OCI-LY7 (cell line): ENCODE measurements around the gene ADGRD1.

ENCODE experiments used
- EZH2phosphoT487 ChIP-seq: fragments of 200-600 bp; sonication (generic); IDR thresholded peaks from 2 replicates; pipeline ENCODE4 v1.6.1; 2018; ENCODE audit warnings: low read depth, borderline replicate concordance, mild to moderate bottlenecking, mixed run types, antibody characterized with exemption, low read length, moderate library complexity, mixed read lengths
- TF ChIP-seq, protein P1 (sequence below): fragments of 200-600 bp; sonication (generic); conservative IDR thresholded peaks from 2 replicates; pipeline ENCODE4 v1.5.1; 2014; ENCODE audit warnings: mild to moderate bottlenecking, antibody characterized with exemption, low read length, moderate library complexity, mixed read lengths

DNA sequence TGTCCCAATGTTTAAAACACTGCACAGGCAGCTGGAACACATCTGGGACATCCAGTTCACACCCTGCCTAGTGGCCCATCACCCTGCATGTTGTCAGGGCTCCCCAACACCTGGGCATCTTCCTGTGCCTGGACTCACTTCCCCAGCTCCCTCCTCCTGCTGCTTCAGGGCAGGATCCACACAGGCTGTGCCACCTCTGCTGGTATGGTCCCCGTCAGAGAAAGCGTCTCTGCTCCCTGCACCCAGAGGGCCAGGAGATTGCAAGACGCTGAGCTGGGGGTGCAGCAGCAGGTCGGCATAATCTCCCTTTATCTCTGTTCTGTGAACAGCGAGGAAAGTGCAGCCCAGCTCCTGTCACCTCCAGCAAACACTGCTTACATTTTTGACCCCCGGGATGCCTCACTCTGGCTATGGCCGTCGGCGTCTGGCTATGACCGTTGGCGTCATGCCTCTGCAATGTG is 124.3 kb downstream of the ADGRD1 start:
- TF ChIP-seq, protein P1, sequence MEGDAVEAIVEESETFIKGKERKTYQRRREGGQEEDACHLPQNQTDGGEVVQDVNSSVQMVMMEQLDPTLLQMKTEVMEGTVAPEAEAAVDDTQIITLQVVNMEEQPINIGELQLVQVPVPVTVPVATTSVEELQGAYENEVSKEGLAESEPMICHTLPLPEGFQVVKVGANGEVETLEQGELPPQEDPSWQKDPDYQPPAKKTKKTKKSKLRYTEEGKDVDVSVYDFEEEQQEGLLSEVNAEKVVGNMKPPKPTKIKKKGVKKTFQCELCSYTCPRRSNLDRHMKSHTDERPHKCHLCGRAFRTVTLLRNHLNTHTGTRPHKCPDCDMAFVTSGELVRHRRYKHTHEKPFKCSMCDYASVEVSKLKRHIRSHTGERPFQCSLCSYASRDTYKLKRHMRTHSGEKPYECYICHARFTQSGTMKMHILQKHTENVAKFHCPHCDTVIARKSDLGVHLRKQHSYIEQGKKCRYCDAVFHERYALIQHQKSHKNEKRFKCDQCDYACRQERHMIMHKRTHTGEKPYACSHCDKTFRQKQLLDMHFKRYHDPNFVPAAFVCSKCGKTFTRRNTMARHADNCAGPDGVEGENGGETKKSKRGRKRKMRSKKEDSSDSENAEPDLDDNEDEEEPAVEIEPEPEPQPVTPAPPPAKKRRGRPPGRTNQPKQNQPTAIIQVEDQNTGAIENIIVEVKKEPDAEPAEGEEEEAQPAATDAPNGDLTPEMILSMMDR, result no peak
- no peak for TF ChIP-seq EZH2phosphoT487
